DND-41 (cell line): ENCODE results near the gene AGAP1.

Experiments
- ATAC-seq: fragments of 200-7000 bp; cut with Tn5 transposase; 3 replicates; pipeline ENCODE4 v1.9.1; 2021; ENCODE audit warnings: low read depth; ENCODE audit not compliant: insufficient read depth
- DNase-seq: peaks from one replicate; pipeline ENCODE4 v3.0.0-alpha.2; 2020
- H2AFZ ChIP-seq: 2 replicates; pipeline ENCODE4 v1.6.0; 2012; ENCODE audit warnings: low read depth, low read length
- H3K27ac ChIP-seq: 2 replicates; pipeline ENCODE4 v1.5.1; 2012; ENCODE audit warnings: low read length, inconsistent platforms
- H3K27me3 ChIP-seq: fragments of 200-600 bp; sonication (generic); 2 replicates; pipeline ENCODE4 v1.6.0; 2012; ENCODE audit warnings: low read length, mild to moderate bottlenecking, inconsistent platforms; ENCODE audit not compliant: insufficient read depth, poor library complexity
- H3K36me3 ChIP-seq: 2 replicates; pipeline ENCODE4 v1.5.1; 2012; ENCODE audit warnings: low read length, inconsistent platforms; ENCODE audit not compliant: insufficient read depth
- H3K4me1 ChIP-seq: 2 replicates; pipeline ENCODE4 v1.5.1; 2012; ENCODE audit warnings: mild to moderate bottlenecking, low read length; ENCODE audit not compliant: insufficient read depth
- H3K4me2 ChIP-seq: 2 replicates; pipeline ENCODE4 v1.6.0; 2012; ENCODE audit warnings: mild to moderate bottlenecking, moderate library complexity, low read length, inconsistent platforms; ENCODE audit not compliant: insufficient read depth
- H3K4me3 ChIP-seq, 2 experiments: fragments of 200-600 bp in 1 of 2; shearing (Covaris generic) in 1 of 2; 2 replicates each; pipeline ENCODE4 v1.5.1; 2012 to 2016; ENCODE audit warnings: inconsistent platforms in 2 of 2, low read length in 2 of 2, mild to moderate bottlenecking in 2 of 2, low read depth in 1 of 2, moderate library complexity in 1 of 2
- H3K79me2 ChIP-seq: 2 replicates; pipeline ENCODE4 v1.6.0; 2012; ENCODE audit warnings: low read length, inconsistent platforms; ENCODE audit not compliant: insufficient read depth
- H3K9ac ChIP-seq: 2 replicates; pipeline ENCODE4 v1.6.0; 2012; ENCODE audit warnings: low read depth, mild to moderate bottlenecking, inconsistent platforms, low read length, moderate library complexity
- H3K9me3 ChIP-seq: 2 replicates; pipeline ENCODE4 v1.5.1; 2012; ENCODE audit warnings: low read length, moderate library complexity, mild to moderate bottlenecking, inconsistent platforms; ENCODE audit not compliant: insufficient read depth, severe bottlenecking
- H4K20me1 ChIP-seq: 2 replicates; pipeline ENCODE4 v1.6.0; 2012; ENCODE audit warnings: low read length; ENCODE audit not compliant: insufficient read depth
- CTCF ChIP-seq: IDR thresholded peaks from 2 replicates; pipeline ENCODE4 v1.5.1; 2012; ENCODE audit warnings: borderline replicate concordance, low read length, moderate library complexity, mild to moderate bottlenecking; ENCODE audit not compliant: poor library complexity, severe bottlenecking; ENCODE audit errors: extremely low read depth
- EZH2 ChIP-seq: IDR thresholded peaks from 3 replicates; pipeline ENCODE4 v1.6.1; 2012; ENCODE audit warnings: borderline replicate concordance, low read depth, mild to moderate bottlenecking, moderate library complexity, low read length, inconsistent platforms; ENCODE audit not compliant: severe bottlenecking

AGAP1 gene

GRCh38 chr2:236124182-236124893, 630.5 kb downstream of the AGAP1 start:
- H3K79me2 ChIP-seq = no peaks in the 10 kb centered on the region
- no peak overlapping the region for H3K4me2 ChIP-seq
- TF ChIP-seq CTCF = no peak
- TF ChIP-seq EZH2 = no peak
- no peaks in the 10 kb centered on the region for H3K4me1 ChIP-seq
- H3K27ac ChIP-seq = no peak overlapping the region
- no peak for DNase-seq
- no peaks in the 10 kb centered on the region for H3K27me3 ChIP-seq
- no peak overlapping the region for H2AFZ ChIP-seq
- no peak overlapping the region for H3K9ac ChIP-seq
- no peak overlapping the region for H3K4me3 ChIP-seq
- H3K36me3 ChIP-seq = peaks cover 2% of the 10 kb centered on the region; the same call in 1 of the 2 replicates
- no peaks in the 10 kb centered on the region for H4K20me1 ChIP-seq
- no peaks in the 10 kb centered on the region for H3K9me3 ChIP-seq
- ATAC-seq = no peak

GRCh38 chr2:236125541-236125940, 631.7 kb downstream of the AGAP1 start:
- TF ChIP-seq EZH2 (no peak), CTCF (no peak)
- Histone ChIP-seq H3K27ac (no peak overlapping the region), H3K79me2 (no peaks in the 10 kb centered on the region), H3K4me1 (no peaks in the 10 kb centered on the region), H3K9me3 (no peaks in the 10 kb centered on the region), H3K36me3 (peaks cover 2% of the 10 kb centered on the region; the same call in 1 of the 2 replicates), H3K9ac (no peak overlapping the region), H3K4me3 (no peak overlapping the region), H4K20me1 (no peaks in the 10 kb centered on the region), H2AFZ (no peak overlapping the region), H3K4me2 (no peak overlapping the region), H3K27me3 (no peaks in the 10 kb centered on the region)
- no peak for DNase-seq
- no peak for ATAC-seq

GRCh38 chr2:236127010-236127409, 633.2 kb downstream of the AGAP1 start:
- H3K27me3 ChIP-seq = no peaks in the 10 kb centered on the region
- H2AFZ ChIP-seq = no peak overlapping the region
- H3K36me3 ChIP-seq = peaks cover 2% of the 10 kb centered on the region; the same call in 1 of the 2 replicates
- no peak overlapping the region for H3K4me2 ChIP-seq
- no peaks in the 10 kb centered on the region for H3K4me1 ChIP-seq
- H3K9me3 ChIP-seq = no peaks in the 10 kb centered on the region
- no peak overlapping the region for H3K27ac ChIP-seq
- TF ChIP-seq CTCF (no peak), EZH2 (no peak)
- H4K20me1 ChIP-seq = no peaks in the 10 kb centered on the region
- no peak overlapping the region for H3K4me3 ChIP-seq
- DNase-seq (no peak), ATAC-seq (no peak)
- H3K79me2 ChIP-seq = no peaks in the 10 kb centered on the region
- no peak overlapping the region for H3K9ac ChIP-seq
